GM21381 (cell line): ENCODE measurements around the gene CIP2A.

Experiments
- ATAC-seq: cut with Tn5 transposase; IDR thresholded peaks from one replicate; pipeline ENCODE4 v1.9.1; 2021; ENCODE audit warnings: mild to moderate bottlenecking, moderate library complexity; ENCODE audit not compliant: unreplicated experiment

CIP2A gene

GRCh38 chr3:108564564-108564963, 24.7 kb downstream of the CIP2A start:
- ATAC-seq: no peak

GRCh38 chr3:108562565-108562964, 26.7 kb downstream of the CIP2A start:
- ATAC-seq: no peak

DNA sequence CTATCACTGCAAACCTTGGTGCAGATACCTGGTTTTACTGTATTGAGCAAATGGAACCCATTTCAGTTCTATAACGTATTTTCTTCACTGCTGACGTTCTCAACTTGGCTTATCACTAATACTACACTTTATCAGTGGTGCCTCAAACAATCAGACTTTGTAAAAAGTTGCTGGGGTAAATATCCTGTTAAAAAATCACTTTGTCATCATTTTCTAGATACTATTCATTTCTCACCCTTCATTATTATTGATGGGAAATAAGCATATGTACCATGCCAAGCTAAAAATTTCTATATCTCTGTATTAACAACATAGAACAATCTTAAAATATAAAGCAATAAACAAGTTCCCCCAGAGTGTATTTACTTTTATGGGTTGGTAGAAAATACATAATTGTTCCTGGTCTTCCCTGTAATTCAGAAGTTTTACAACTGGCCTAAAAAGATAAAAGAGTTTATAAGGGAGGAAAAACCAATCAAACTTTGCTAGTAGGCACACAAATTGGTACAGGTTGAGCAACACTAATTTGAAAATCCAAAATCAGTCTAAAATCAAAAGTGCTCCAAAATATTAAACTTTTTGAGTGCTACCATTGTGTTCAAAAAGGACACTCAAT, 33.2 kb downstream of the CIP2A start:
- no peak for ATAC-seq

GRCh38 chr3:108554913-108555571, 34.2 kb downstream of the CIP2A start:
- no peak for ATAC-seq

DNA sequence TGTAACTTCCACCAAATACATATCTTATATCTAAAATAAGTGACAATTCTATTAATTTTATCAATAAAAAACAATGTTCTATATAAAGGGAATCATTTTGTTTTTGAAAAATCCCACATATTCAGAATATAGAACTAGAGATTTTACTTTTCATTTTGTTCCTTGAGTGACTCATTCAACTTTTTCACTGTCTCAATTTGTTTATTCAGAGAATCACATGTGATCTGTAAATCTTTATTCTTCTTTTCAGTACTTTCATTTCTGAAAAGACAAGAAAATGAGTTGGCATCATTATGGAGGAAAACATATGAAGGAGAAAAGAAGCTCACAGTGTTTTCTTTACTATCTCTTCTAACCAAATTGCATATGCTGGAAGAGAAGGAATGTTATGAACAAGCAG, 35.0 kb downstream of the CIP2A start:
- ATAC-seq: no peak

- no peak for ATAC-seq
Observed at GRCh38 chr3:108552267-108553159, 36.7 kb downstream of the CIP2A start.

DNA sequence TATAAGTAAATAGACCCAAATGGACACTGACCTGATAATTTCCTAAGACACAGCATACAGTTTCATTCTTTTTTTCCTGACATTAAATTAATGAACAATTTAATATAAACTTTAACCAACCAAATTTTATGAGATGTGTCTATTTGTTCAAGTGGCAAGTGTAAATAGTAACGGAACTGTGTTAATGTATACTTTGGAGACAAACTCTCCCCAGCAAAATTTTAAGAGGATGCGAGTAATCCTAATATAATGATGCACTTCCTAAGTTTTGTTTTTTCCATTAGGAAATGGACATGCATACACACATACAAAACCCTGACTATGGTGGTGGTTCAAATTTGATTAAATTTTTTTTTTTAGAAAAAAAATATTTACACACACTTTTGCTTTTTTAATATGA, 40.4 kb downstream of the CIP2A start:
- no peak for ATAC-seq

DNA sequence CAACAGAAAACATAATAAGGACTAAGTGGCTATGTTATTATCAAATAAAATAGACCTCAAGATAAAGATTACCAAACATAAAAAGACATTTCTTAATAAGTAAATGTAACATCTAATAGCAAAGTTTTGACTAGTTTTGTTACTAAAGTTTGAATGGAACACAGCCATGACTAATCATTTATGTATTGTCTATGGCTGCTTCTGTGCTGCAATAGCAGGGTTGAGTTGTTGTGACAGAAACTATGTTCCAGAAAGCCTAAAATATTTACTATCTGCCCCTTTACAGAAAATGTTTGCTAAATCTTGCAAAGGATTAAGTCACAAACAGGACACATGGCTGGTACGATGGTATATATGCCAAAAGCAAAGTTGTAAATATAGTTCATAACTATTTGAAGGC, 40.9 kb downstream of the CIP2A start:
- ATAC-seq: no peak

GRCh38 chr3:108546692-108547091, 42.5 kb downstream of the CIP2A start:
- ATAC-seq: peak; percentile 55

DNA sequence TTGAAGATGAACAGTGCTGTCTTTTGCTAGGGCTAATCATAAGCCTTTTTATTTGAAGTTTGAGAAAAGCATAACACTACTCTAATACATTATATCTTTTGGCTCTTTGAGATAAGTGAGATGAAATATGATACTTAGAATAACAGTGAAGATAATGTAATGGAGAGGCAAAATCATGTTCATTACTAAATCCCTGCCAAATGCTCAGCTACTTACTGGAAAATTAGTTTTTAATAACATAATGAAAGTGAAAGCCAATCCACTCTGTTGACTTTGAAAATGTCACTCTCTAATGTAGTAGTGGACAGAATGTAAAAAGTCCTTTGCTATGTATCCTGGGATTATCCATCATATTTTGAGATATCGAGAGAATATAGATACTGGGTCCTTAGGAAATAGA, 43.0 kb downstream of the CIP2A start:
- ATAC-seq: no peak

DNA sequence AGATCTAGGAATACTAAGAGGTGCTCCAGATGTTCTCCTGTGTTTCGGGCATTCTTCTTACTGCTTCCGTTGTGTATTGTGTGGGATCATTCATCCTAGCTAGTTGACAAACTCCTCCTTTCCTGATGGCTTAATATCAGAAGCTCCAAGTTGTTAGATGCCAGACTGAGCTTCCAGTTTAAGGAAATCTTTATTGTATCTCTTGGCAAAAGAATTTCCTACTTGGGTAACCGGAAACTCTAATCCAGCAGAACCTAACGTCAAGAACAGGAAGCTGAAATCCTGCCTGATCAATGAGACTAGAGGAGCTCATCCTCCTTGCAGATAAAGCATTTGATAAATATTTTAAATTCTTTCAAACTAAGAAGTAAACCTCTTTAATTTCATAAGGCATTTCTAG, 51.2 kb downstream of the CIP2A start:
- ATAC-seq: no peak

DNA sequence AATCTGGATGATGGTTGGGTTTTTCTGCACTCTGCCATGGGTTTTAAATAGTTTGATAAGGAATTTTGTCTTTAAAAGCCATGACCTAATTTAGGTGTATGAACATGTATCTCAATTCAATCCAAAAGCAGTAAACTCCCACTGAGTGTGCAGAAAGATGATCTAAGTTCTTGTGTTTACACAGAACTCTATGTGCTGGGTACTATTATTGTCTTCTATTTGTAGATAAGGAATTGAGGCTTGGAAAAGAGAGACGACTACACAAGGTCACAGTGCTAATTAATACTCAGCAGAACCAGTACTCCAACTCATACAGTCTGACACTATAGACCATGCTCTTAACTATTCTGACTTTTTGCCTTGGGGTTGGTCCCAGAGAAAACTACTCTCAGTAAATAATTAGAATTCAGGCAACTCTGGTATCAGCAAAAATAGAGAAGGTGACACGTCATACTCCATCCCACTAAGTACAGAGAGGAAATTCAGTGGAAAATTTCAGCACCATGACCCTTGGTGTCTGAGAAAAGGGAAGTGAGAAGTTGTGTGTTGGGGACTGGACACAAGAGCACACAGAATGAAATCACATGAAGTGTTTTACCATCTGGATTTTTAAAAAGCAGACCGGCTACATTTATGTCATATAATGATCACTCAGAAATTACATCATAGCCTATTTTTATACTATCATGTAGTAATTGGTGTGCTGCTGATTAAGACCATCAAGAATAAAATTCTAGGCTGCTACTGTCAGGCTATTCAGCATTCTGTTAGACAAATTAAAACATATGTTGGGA, 60.6 kb downstream of the CIP2A start:
- ATAC-seq: peak; percentile 94

- no peak for ATAC-seq
Observed at GRCh38 chr3:108527817-108528216, 61.4 kb downstream of the CIP2A start.

DNA sequence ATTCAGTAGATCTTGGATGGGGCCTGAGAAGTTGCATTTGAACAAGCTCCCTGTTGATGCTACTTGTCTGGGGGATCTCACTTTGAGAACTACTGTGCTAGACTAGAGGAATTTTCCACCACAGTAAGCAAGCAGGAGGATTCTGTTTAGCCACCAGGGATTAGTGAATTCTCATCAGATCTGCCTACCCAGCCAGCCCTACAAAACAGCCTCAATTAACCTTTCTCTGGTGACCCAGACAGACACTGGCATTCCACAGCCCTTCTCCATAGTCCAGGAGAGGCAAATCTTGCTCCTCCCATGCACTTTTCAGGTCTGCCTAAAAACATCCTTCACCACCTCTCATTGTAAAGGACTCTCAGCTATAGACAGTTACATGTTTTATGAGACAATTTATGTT, 62.1 kb downstream of the CIP2A start:
- no peak for ATAC-seq

- ATAC-seq: no peak
Observed at GRCh38 chr3:108525971-108526370, 63.3 kb downstream of the CIP2A start.

- no peak for ATAC-seq
Observed at GRCh38 chr3:108525256-108525655, 64.0 kb downstream of the CIP2A start.

- no peak for ATAC-seq
Observed at GRCh38 chr3:108524537-108524936, 64.7 kb downstream of the CIP2A start.

GRCh38 chr3:108518895-108519294, 70.3 kb downstream of the CIP2A start:
- no peak for ATAC-seq

- ATAC-seq: no peak
Observed at GRCh38 chr3:108516881-108517280, 72.4 kb downstream of the CIP2A start.

GRCh38 chr3:108513961-108514360, 75.3 kb downstream of the CIP2A start:
- ATAC-seq: no peak

DNA sequence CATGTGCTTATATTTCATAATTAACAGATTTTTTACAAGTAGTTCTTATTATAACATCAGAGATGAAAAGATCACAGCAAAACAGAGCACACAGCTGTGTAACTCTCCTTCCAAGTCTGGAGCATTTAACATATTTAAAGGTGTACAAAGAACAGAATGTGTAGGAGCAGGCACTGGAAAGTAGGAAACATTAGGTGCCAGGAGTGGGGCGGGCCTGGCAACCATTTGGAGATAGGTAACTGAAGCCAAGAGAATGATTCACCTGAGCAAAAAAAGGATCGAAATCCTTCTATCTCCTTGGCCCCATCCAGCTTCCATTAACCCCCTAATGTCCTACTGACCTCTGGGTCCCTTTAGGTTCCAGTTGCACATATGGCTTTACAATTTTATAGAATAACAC, 76.6 kb downstream of the CIP2A start:
- no peak for ATAC-seq
